ENCODE measurements around the gene PDGFD. TPM values are rescaled to one million over a fixed set of nuclear protein-coding genes. Genes with fewer than 3 reads are reported as not detected.

PDGFD gene
- total RNA-seq, 1 donor from 2014 or later: 5.0 TPM

GRCh38 chr11:103978616-103979595 lies 185.0 kb downstream of the PDGFD start:
- intact Hi-C loops (cut with DNase I): no loop called here
- ATAC-seq: no peak
- no peak for DNase-seq
- no peaks in the 10 kb centered on the region for H3K27me3 ChIP-seq
- no peak for TF ChIP-seq CTCF (IDR thresholded peaks at IDR 0.05)
- no peaks in the 10 kb centered on the region for H3K4me1 ChIP-seq
- no peak overlapping the region for H3K4me3 ChIP-seq
- H3K36me3 ChIP-seq: no peaks in the 10 kb centered on the region
- H3K9me3 ChIP-seq: no peaks in the 10 kb centered on the region
- no peak overlapping the region for H3K27ac ChIP-seq

GRCh38 chr11:103972013-103972412 lies 191.9 kb downstream of the PDGFD start:
- intact Hi-C loops (cut with DNase I): no loop called here
- no peak overlapping the region for H3K4me3 ChIP-seq
- ATAC-seq (no peak), DNase-seq (no peak)
- TF ChIP-seq CTCF (IDR thresholded peaks at IDR 0.05): no peak
- no peaks in the 10 kb centered on the region for H3K4me1 ChIP-seq
- no peaks in the 10 kb centered on the region for H3K27me3 ChIP-seq
- no peak overlapping the region for H3K27ac ChIP-seq
- H3K36me3 ChIP-seq: no peaks in the 10 kb centered on the region
- no peaks in the 10 kb centered on the region for H3K9me3 ChIP-seq

- ATAC-seq (no peak), DNase-seq (no peak)
- no peaks in the 10 kb centered on the region for H3K4me1 ChIP-seq
- H3K27me3 ChIP-seq: no peaks in the 10 kb centered on the region
- H3K36me3 ChIP-seq: no peaks in the 10 kb centered on the region
- no peak for TF ChIP-seq CTCF (IDR thresholded peaks at IDR 0.05)
- no peak overlapping the region for H3K27ac ChIP-seq
- H3K4me3 ChIP-seq: no peak overlapping the region
- H3K9me3 ChIP-seq: no peaks in the 10 kb centered on the region
- intact Hi-C loops (cut with DNase I): no loop called here
Observed at GRCh38 chr11:103970701-103971249, 193.2 kb downstream of the PDGFD start.

GRCh38 chr11:103968685-103969084 lies 195.3 kb downstream of the PDGFD start:
- TF ChIP-seq CTCF (IDR thresholded peaks at IDR 0.05): no peak
- H3K4me3 ChIP-seq: no peak overlapping the region
- no peaks in the 10 kb centered on the region for H3K36me3 ChIP-seq
- ATAC-seq (no peak), DNase-seq (no peak)
- no peaks in the 10 kb centered on the region for H3K27me3 ChIP-seq
- H3K9me3 ChIP-seq: no peaks in the 10 kb centered on the region
- H3K4me1 ChIP-seq: no peaks in the 10 kb centered on the region
- intact Hi-C loops (cut with DNase I): no loop called here
- no peak overlapping the region for H3K27ac ChIP-seq

- Histone ChIP-seq H3K27me3 (no peaks in the 10 kb centered on the region), H3K4me1 (no peaks in the 10 kb centered on the region), H3K27ac (no peak overlapping the region), H3K36me3 (no peaks in the 10 kb centered on the region), H3K4me3 (no peak overlapping the region), H3K9me3 (no peaks in the 10 kb centered on the region)
- DNase-seq: no peak
- no peak for TF ChIP-seq CTCF (IDR thresholded peaks at IDR 0.05)
- no peak for ATAC-seq
- intact Hi-C loops (cut with DNase I): no loop called here
Observed at GRCh38 chr11:103967985-103968384, 196.0 kb downstream of the PDGFD start.
